Skin epidermis (tissue), 12 donors: ENCODE data around the gene GABRB1.

Experiments used
- H3K27ac ChIP-seq, 21 experiments: fragments of 200-600 bp; sonication (generic) in 11 of 21; one replicate each; pipeline ENCODE4 v1.5.0; 2020; ENCODE audit warnings: mild to moderate bottlenecking in 3 of 21, inconsistent platforms in 2 of 21, moderate library complexity in 2 of 21
- H3K4me3 ChIP-seq, 7 experiments: fragments of 200-600 bp; sonication (generic) in 2 of 7; one replicate each; pipeline ENCODE4 v1.5.0; 2020; ENCODE audit warnings: inconsistent platforms in 2 of 7, mild to moderate bottlenecking in 2 of 7, moderate library complexity in 1 of 7

Gene GABRB1

DNA sequence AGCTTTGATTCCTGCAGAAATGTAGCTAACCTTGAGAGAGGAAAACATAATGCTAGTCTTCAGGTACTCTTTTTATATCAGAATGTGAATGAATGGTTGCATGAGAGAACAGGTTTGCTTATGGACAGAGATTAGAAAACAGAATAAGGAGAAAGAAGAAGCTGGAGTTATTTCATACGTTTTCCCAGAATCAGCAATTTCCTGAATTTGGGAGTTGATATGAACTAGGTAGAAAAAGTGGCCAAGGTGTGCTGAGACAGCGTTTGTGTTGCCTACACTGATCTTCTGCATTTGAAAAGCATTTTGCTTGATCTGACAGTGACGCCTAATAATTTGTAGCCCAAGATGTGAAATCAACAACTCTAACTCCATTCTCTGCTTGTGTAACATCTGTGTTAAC is 12.5 kb downstream of the GABRB1 start:
- H3K27ac ChIP-seq: no peak overlapping the region

DNA sequence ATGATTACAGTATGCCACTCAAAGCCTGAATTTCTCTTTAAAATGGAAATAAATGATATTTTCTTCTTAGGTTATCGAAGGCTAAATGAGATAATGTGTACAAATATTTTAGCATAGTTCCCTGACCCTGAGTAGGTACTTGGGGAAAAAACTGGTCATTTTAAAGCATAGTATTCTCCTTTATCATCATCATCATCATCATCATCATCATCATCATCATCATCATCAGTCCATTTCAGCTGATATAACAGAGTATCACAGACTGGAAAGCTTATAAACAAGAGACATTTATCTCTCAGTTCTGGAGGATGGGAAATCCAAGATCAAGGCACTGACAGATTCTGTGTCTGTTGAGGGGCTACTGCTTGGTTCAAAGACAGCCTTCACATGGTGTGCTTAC is 13.9 kb downstream of the GABRB1 start:
- H3K4me3 ChIP-seq: no peak overlapping the region

More for the DNA sequence above, 12.5 kb downstream of the GABRB1 start:
- no peak overlapping the region for H3K4me3 ChIP-seq

GRCh38 chr4:47049347-47049746 is 18.0 kb downstream of the GABRB1 start:
- no peak overlapping the region for H3K4me3 ChIP-seq

More for the DNA sequence above, 13.9 kb downstream of the GABRB1 start:
- no peak overlapping the region for H3K27ac ChIP-seq

DNA sequence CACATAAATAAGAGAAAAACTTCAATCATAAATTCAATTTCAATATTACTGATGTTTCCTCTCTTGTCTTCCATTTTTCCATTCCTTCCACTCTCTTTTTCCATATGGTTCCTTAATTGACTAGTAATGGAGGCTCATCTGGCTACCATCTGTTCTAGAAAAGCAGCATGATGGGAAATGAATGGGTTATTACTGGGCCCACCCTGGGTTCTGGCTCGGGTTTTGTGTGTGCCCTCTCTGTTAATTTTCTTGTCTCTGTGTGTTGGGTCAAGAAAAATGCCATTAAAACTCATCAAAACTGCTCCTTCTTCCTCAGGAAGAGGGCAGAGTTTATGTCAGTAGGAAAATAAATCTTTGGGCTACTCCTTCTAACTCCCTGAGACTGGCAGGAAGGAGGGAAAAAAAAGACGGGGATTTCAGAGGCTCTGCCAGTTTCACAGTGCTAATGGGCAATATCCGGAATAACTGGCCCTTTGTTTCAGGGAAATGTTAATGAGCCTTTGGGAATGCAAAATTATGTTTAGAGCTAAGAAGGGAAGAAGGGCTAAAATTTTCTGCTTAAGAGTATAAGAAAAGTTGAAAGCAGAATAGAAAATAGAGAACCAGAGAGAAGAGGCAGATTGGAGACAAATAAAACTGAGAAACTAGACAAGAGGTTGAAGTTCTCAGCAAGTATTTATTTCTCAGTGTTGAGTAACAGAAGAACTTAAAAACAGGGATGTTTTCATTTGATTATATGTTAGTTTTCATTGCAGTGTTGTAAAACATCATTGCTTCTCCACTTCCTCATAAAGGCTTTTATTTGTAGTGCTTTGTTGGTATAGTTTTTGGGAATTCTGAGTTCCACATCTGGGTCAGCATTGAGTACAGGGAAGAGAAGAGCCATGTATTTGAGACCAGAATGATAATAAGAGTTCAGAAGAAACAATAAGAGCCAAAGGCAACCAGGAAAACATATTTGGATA is 19.7 kb downstream of the GABRB1 start:
- Histone ChIP-seq H3K4me3 (no peak overlapping the region), H3K27ac (no peak overlapping the region)

More at GRCh38 chr4:47049347-47049746, 18.0 kb downstream of the GABRB1 start:
- no peak overlapping the region for H3K27ac ChIP-seq

DNA sequence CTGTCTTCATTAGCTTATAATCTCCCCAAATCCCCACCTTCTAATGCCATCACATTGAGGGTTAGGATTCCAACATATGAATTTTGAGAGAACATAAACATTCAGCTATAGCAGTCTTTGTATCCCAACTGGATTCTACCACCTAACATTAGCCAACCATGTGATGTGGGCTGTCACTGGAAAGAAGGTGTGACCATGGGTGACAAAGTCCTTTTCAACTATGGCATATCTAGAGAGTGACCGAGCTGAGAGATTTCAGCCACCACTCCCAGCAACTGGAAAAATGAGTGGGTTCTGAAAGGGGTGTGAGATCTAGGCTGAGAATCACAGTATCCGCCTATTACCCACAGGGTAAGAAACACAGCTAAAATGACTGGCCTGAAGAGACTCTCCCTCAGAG is 22.1 kb downstream of the GABRB1 start:
- no peak overlapping the region for H3K27ac ChIP-seq

DNA sequence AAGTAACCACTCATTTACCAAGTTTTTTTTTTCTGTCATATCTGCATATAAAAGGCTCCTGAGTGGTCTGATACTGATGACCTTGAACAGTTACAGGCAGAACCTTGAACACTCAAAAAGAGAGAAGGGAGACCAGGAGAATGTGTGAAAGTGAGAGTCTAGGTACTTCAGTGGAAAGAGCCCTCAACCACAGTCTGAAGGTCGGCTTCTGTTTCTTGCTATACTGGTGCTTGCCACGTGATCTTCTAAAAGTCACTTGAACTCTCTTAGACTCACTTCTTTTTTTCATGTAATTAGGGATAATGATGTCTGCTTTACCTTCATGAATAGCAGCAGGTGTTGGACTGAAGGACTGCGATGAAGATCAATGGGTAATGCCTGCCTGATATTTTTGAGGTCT is 22.8 kb downstream of the GABRB1 start:
- Histone ChIP-seq H3K4me3 (no peak overlapping the region), H3K27ac (no peak overlapping the region)

More for the DNA sequence above, 22.1 kb downstream of the GABRB1 start:
- H3K4me3 ChIP-seq: no peak overlapping the region

DNA sequence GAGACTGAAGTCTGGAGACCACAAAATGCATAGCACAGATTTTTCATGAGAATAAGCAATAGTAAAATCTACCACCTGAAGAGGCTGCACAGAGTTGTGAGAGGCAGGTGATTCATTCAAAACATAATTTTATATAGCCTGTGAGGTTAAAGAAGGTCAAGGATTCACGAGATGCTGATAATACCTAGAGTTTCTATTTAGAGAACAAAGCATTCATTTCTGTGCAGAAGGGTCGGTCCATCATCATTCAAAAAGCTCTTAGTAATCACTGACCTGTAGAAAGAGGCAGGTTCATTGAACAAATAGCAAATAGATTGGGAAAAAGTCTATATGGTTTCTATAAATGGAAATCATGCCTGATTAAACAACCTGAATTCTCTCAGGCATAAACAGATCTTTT is 26.6 kb downstream of the GABRB1 start:
- H3K4me3 ChIP-seq: no peak overlapping the region
- H3K27ac ChIP-seq: no peak overlapping the region

DNA sequence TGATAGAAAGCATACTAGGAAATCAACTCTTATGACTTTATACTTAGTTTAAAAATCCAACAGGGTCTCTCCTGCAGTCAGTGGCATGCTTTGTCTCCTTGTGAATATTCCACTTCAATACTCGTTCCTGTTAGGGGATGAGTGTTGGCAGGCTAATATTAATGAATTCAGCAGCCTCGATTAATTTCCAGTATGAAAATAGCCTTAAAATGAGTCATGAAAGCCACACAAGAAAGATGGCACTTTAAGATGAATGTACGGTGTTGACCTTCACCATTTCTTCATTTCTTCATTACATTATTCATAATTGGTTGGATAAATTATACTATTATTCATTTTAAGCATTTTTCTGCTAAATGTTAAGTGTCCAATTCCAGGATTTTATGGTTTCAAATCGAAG is 29.2 kb downstream of the GABRB1 start:
- Histone ChIP-seq H3K4me3 (no peak overlapping the region), H3K27ac (no peak overlapping the region)

DNA sequence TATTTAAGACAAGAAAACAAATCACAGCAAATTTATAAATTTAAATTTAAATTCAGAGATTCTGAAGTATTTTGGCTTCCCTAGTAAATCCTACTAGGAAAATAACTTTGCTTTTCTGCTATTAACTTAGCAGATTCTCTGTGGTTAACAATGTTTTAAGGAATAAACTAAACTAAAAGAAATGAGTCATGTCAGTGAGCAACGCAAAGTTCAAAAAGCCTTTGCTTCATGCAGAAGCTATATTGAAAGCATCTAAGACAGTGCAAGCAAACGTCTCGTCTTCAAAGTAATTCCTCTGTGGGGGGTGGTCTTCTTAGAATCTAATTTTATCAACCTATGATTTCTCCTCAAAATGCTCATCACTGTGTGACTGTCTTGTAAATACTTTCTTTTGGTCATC is 30.1 kb downstream of the GABRB1 start:
- H3K4me3 ChIP-seq: no peak overlapping the region
- no peak overlapping the region for H3K27ac ChIP-seq

DNA sequence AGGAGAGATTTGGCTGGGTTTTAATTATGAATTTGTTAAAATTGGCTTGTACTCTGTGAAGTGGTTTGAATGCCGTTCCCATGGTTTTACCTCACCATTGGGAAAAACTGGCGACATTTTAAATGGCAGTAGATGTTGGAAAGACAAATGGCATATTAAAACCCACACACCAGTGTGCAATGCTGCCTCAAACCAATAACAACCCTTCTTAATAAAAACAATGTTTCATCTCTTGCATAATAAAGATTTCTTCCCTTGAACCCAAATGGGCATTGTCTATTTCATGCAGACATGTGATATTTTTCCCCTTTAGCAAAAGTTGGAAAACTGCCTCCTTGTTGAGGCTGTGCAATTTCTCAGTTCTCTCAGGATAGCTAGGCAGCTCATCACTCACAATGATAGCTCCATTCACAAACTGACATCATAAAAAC is 33.7 kb downstream of the GABRB1 start:
- Histone ChIP-seq H3K4me3 (no peak overlapping the region), H3K27ac (no peak overlapping the region)

GRCh38 chr4:47068986-47069385 is 37.6 kb downstream of the GABRB1 start:
- H3K27ac ChIP-seq: no peak overlapping the region
- H3K4me3 ChIP-seq: no peak overlapping the region

DNA sequence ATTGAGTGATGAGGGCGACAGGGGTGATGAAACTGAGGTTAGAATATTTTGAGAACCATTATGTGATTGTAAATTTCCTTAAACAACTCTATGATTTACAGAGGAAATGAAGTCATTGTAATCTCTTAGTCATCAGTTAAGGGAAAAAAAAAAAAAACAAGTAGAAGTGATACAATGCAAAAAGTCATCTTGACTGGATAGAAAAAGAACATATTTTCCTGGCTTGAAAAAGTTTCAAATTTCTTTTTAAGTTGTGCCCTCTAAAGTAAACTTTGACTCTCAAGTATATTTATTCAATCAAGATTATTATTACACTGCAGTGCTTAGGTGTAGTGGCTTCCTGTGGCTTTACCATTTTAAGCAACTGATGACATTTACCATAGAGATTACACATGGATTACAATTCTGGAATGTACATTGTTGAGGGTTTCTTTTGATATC is 40.6 kb downstream of the GABRB1 start:
- Histone ChIP-seq H3K27ac (no peak overlapping the region), H3K4me3 (no peak overlapping the region)

- Histone ChIP-seq H3K27ac (no peak overlapping the region), H3K4me3 (no peak overlapping the region)
These were observed 42.3 kb downstream of the GABRB1 start for GRCh38 chr4:47073647-47074046.

DNA sequence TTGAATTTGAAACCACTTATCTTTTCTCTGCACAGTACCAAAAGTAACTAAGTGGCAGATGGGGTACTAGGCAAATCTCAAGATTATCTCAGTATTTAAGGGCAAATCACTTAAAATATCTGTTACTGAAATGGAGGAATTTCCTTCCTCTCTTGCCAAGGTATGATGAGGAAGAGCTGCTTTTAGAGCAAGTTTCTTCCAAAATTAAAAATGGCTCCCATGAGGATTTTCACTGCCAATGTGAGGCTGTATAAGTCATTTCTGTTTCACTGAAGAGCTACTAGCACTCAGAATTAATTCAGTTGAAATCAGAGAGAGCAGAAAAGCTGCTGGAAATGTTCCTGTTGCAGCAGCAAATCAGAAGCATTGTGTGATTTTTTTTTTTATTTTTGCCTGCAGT is 43.4 kb downstream of the GABRB1 start:
- Histone ChIP-seq H3K4me3 (no peak overlapping the region), H3K27ac (no peak overlapping the region)

DNA sequence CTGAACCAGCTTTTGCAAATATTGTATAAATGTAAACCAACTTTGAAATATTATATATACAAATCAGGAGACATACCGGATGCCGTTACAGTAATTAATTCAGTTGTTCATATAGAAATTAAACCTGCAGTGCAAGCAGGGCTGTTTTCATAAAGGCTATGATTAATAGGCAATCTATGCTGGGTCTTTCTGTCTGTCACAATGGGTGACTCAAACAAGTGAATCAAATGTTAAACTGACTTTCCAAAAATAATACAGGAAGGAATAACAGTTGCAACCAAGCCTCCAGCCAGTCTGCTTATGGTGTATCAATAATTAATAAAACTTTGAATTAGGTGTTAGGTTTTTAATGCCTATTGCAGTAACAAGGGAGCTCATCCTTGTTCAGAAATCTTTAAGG is 43.9 kb downstream of the GABRB1 start:
- H3K27ac ChIP-seq: no peak overlapping the region
- no peak overlapping the region for H3K4me3 ChIP-seq

DNA sequence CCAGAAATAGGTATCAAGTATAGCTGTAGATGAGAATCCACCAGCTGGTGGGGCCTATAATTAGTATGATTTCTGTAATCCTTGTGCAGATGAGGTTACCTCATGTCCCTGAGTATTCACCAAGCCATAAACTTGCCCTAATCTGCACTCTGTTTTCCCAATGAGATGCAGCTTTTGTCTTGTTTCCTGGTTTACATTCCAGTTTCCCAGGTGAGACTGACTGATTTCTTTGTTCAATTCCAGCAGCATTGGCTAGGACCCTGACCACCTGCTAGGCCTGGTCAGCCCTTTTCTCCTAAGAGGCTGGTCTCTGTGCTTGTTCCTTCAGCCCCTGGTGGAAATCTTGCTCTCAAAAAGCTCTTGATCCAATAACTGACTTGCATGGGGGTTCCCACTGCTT is 44.6 kb downstream of the GABRB1 start:
- Histone ChIP-seq H3K4me3 (no peak overlapping the region), H3K27ac (no peak overlapping the region)

DNA sequence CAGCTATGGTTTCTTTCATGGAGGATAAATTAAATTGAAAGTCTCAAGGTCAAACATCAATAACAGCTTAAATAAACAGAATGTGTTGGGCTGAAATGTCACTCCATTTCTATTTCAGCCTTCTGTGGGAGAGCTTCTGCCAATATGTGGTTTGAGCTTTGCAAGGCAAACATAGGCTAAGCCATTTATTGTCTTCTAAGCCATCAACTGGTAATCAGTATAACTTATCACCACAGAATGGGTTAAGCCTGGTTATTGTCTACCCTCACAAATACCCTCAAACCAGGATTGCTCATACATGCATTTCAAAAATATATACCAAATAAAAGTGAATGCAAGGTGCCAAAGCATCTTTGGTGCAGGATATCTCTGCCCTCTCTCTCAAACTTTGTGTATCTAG is 52.7 kb downstream of the GABRB1 start:
- Histone ChIP-seq H3K27ac (no peak overlapping the region), H3K4me3 (no peak overlapping the region)

GRCh38 chr4:47084795-47085194 is 53.4 kb downstream of the GABRB1 start:
- Histone ChIP-seq H3K4me3 (no peak overlapping the region), H3K27ac (no peak overlapping the region)

GRCh38 chr4:47088298-47088697 is 56.9 kb downstream of the GABRB1 start:
- Histone ChIP-seq H3K4me3 (no peak overlapping the region), H3K27ac (no peak overlapping the region)

DNA sequence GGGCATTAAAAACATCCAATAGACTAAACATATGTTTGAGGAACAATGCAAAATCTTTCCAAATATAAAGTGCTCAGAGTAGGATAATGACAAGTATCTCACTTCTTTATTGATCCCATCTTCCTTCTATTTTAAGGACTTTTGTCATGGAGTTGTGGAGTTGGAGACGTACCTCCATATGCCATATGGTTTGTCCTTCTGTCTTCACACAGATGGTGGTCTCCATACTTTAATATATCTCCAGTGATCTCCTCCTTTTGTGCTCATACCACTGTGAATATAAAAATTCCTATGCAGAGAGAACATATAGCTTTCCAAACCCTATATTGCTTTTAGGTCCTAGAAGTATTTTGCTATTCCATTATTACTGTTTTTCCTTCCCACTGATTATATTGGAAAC is 64.5 kb downstream of the GABRB1 start:
- no peak overlapping the region for H3K4me3 ChIP-seq
- H3K27ac ChIP-seq: no peak overlapping the region

DNA sequence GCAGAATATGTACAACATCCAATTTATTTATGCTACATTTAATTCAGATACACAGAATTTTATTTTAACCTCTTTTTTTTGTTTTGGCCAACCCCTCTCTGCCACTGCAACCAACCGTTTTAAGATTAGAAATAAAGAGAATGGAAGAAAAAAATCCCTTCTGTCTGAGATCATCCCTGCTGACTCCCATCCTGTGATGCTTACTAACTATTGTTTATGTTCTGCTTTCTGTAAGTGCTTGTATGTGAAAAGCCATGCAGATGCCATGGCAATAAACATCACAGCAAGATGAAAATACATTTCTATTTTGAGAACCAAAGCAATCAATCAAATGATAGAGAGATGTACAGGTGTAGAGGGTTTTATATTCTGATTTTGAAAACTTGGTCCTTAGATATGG is 70.1 kb downstream of the GABRB1 start:
- Histone ChIP-seq H3K27ac (no peak overlapping the region), H3K4me3 (no peak overlapping the region)

- H3K27ac ChIP-seq: no peak overlapping the region
- no peak overlapping the region for H3K4me3 ChIP-seq
These were observed 73.6 kb downstream of the GABRB1 start for GRCh38 chr4:47104986-47105385.
